ENCODE data around the gene HADHA.

DNA sequence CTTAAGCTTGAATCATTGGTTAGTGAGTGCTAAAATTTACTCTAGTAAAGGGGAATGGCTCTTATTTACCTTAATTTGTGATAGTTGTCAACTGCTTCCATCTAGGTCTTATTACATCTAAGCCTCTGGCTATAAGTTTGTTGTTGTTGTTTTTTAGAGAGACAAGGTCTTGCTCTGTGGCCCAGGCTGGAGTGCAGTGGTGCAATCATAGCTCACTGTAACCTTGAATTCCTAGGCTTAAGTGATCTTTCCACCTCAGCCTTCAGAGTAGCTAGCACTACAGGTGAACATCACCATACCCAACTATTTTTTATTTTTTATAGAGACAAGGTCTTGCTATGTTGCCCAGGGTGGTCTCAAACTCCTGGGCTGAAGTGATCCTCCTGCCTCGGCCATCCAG, 6.6 kb downstream of the HADHA start:
- TF ChIP-seq, protein P1, sequence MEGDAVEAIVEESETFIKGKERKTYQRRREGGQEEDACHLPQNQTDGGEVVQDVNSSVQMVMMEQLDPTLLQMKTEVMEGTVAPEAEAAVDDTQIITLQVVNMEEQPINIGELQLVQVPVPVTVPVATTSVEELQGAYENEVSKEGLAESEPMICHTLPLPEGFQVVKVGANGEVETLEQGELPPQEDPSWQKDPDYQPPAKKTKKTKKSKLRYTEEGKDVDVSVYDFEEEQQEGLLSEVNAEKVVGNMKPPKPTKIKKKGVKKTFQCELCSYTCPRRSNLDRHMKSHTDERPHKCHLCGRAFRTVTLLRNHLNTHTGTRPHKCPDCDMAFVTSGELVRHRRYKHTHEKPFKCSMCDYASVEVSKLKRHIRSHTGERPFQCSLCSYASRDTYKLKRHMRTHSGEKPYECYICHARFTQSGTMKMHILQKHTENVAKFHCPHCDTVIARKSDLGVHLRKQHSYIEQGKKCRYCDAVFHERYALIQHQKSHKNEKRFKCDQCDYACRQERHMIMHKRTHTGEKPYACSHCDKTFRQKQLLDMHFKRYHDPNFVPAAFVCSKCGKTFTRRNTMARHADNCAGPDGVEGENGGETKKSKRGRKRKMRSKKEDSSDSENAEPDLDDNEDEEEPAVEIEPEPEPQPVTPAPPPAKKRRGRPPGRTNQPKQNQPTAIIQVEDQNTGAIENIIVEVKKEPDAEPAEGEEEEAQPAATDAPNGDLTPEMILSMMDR (IDR thresholded peaks at IDR 0.05 in 4 of 5, conservative IDR thresholded peaks at IDR 0.05 in 1 of 5) = no peak
- no peak for TF ChIP-seq POLR2A (IDR thresholded peaks at IDR 0.05)

All from gastrocnemius medialis (tissue), 4 donors.